ENCODE results near the gene NAPSA.

Gene NAPSA

GRCh38 chr19:50327461-50328223 lies 37.8 kb downstream of the NAPSA start:
- TF ChIP-seq, protein P1, sequence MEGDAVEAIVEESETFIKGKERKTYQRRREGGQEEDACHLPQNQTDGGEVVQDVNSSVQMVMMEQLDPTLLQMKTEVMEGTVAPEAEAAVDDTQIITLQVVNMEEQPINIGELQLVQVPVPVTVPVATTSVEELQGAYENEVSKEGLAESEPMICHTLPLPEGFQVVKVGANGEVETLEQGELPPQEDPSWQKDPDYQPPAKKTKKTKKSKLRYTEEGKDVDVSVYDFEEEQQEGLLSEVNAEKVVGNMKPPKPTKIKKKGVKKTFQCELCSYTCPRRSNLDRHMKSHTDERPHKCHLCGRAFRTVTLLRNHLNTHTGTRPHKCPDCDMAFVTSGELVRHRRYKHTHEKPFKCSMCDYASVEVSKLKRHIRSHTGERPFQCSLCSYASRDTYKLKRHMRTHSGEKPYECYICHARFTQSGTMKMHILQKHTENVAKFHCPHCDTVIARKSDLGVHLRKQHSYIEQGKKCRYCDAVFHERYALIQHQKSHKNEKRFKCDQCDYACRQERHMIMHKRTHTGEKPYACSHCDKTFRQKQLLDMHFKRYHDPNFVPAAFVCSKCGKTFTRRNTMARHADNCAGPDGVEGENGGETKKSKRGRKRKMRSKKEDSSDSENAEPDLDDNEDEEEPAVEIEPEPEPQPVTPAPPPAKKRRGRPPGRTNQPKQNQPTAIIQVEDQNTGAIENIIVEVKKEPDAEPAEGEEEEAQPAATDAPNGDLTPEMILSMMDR (IDR thresholded peaks at IDR 0.05; ENCODE audit: extremely low read depth, missing control alignments), result no peak
- DNase-seq (ENCODE audit: low spot score), result peak; percentile 10

DNA sequence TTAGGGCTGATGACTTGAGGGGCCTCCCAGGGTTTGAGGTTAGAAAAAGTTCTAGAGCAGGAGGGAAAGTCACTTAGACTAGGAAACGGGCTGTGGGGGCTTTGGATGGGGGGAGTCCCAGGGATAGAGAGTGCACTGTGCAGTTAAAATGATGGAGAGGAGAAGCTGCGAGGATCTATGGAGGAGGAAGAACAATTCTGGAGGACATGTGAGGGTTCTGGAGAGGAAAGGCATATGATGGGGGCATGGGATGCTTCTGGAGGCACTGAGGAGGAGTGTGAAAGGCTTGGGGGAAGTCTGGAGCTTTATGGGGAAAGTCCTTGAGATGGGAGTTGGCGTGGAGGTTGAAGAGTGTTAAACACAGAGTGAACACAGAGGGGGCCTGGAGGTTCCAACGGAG lies 38.4 kb downstream of the NAPSA start:
- TF ChIP-seq, protein P1 (IDR thresholded peaks at IDR 0.05; ENCODE audit: extremely low read depth, missing control alignments), result no peak
- DNase-seq (ENCODE audit: low spot score), result peak; percentile 20

DNA sequence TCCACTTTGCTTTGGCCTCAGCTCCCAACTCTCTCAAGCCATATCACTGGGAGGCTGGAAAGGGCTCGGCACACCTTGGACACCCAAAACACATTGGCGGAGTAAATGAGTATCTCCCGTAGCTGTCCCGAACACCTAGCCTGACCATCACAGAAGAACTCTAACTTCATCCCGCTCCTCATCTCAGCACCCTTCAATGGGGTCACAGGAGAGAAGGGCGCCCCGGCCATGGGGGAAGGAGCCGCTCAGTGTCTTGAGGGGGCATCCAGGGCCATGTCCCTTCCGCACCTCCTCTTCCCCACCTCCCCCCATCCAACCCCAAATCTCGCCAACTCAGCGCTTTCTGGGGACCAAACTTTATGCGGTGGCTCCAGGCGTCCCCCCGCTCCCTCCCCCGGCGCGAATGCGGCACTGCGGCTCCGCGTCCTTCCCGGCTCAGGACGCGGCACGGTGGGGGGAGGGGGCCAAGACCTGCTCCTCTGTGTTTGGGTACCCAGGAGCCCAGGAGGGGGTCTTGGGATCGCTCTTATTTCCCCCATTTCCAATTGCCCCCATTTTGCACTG lies 39.3 kb downstream of the NAPSA start:
- TF ChIP-seq, protein P1 (IDR thresholded peaks at IDR 0.05; ENCODE audit: extremely low read depth, missing control alignments), result no peak
- peak; percentile 34 for DNase-seq (ENCODE audit: low spot score)

- peak; percentile 98 for DNase-seq (ENCODE audit: low spot score)
- TF ChIP-seq, protein P1 (IDR thresholded peaks at IDR 0.05; ENCODE audit: extremely low read depth, missing control alignments), result no peak
Observed at GRCh38 chr19:50325310-50326100, 39.9 kb downstream of the NAPSA start.

DNA sequence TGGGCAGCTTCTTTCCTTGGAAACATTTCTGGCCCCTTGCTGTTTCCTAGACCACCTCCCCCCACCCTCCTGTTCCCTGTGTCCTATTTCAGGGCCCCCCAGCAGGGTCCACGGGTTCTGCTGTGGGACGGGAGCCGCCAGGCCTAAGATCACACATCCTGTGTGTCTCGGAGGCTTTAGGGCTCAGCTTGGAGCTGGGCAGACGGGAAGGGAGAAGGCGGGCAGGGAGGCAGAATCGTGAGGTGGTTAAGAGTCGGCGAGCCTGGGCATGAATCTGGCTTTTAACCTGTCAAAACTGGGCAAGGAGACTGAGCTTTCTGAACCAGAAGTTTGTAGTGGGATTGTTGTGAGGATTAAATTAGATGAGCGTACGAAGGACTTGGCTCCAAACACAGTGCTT lies 41.1 kb downstream of the NAPSA start:
- TF ChIP-seq, protein P1 (IDR thresholded peaks at IDR 0.05; ENCODE audit: extremely low read depth, missing control alignments), result no peak
- peak; percentile 21 for DNase-seq (ENCODE audit: low spot score)

DNA sequence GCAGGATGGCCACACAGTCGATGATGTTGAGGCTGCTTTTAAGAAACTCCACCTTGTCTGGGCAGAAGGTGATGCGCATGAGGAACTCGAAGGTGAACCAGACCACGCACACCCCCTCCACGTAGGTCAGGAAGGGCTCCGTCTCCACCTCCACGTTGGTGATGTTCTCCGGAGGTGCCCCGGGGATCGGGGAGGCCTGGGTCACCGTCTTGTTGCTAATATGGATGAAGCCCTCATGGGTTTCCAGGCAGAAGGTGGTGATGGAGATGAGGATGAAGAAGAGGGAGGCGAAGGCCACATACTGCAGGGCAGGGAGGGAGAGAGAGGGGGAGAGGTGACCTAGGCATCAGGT lies 41.7 kb downstream of the NAPSA start:
- TF ChIP-seq, protein P1 (IDR thresholded peaks at IDR 0.05; ENCODE audit: extremely low read depth, missing control alignments), result no peak
- peak; percentile 16 for DNase-seq (ENCODE audit: low spot score)

All from GM20000 (cell line).